Smooth muscle cell (in vitro differentiated cells): ENCODE measurements around the gene C2orf68. TPM values are rescaled to one million over a fixed set of nuclear protein-coding genes. Genes with fewer than 3 reads are reported as not detected.
A peak's percentile ranks its signal among the peaks of the same experiment; 100 is the strongest.
"Not testable (repeated sequence)": the region's sequence is repeated elsewhere in the genome, so short reads cannot be mapped to it uniquely, and the experiment has no call there.

ENCODE experiments used
- DNase-seq: peaks from one replicate; lab custom pipeline; 2025; ENCODE audit not compliant: unreplicated experiment; lab: John Stamatoyannopoulos, UW
- H2AFZ ChIP-seq: fragments of 200-600 bp; sonication (generic); 2 replicates; pipeline ENCODE4 v1.6.0; 2016; ENCODE audit warnings: antibody characterized with exemption, low read depth, mild to moderate bottlenecking
- H3F3A ChIP-seq: fragments of 200-600 bp; sonication (generic); 2 replicates; pipeline ENCODE4 v1.6.0; 2017; ENCODE audit warnings: antibody characterized with exemption, low read depth
- H3K27ac ChIP-seq: fragments of 200-600 bp; sonication (generic); 2 replicates; pipeline ENCODE4 v1.5.1; 2016; ENCODE audit warnings: low read depth, mild to moderate bottlenecking
- H3K27me3 ChIP-seq: fragments of 200-600 bp; sonication (generic); 2 replicates; pipeline ENCODE4 v1.6.1; 2016; ENCODE audit warnings: low read depth, mild to moderate bottlenecking
- H3K36me3 ChIP-seq: fragments of 200-600 bp; sonication (generic); 2 replicates; pipeline ENCODE4 v1.5.1; 2016; ENCODE audit warnings: low read depth
- H3K4me1 ChIP-seq: fragments of 200-600 bp; sonication (generic); 2 replicates; pipeline ENCODE4 v1.5.1; 2016; ENCODE audit warnings: low read depth
- H3K4me2 ChIP-seq: fragments of 200-600 bp; sonication (generic); 2 replicates; pipeline ENCODE4 v1.6.0; 2016; ENCODE audit warnings: mild to moderate bottlenecking
- H3K4me3 ChIP-seq: fragments of 200-600 bp; sonication (generic); 2 replicates; pipeline ENCODE4 v1.5.1; 2016; ENCODE audit warnings: mild to moderate bottlenecking
- H3K79me2 ChIP-seq: fragments of 200-600 bp; sonication (generic); 2 replicates; pipeline ENCODE4 v1.6.0; 2016; ENCODE audit warnings: low read depth, mild to moderate bottlenecking
- H3K9ac ChIP-seq: fragments of 200-600 bp; sonication (generic); 2 replicates; pipeline ENCODE4 v1.6.0; 2016; ENCODE audit warnings: low read depth
- H3K9me3 ChIP-seq: fragments of 200-600 bp; sonication (generic); replicated peaks from 2 replicates; pipeline ENCODE4 v1.5.1; 2016; ENCODE audit warnings: low read depth
- H4K20me1 ChIP-seq: fragments of 200-600 bp; sonication (generic); 2 replicates; pipeline ENCODE4 v1.6.0; 2016; ENCODE audit warnings: low read depth
- WGBS: methylation state at CpG from one replicate; pipeline ENCODE4 v1.1.7; 2016; ENCODE audit warnings: low lambda C conversion rate; 5-methylcytosine and 5-hydroxymethylcytosine counted together
- polyA plus RNA-seq: library from polyadenylated mRNA; unstranded; fragments of >200 nt; fragmentation: Nextera tagmentation; extraction: Ambion mirVana; gene quantifications from 2 replicates; pipeline ENCODE4 v1.2.1, GENCODE V29; 2016
- total RNA-seq: library from RNA; depleted of rRNA; stranded (reverse); fragments of >200 nt; gene quantifications from 2 replicates; pipeline ENCODE4 v1.2.3, GENCODE V29; 2014
- TF ChIP-seq, protein P1 (sequence below): fragments of 200-600 bp; sonication (generic); IDR thresholded peaks from 2 replicates; pipeline ENCODE4 v1.5.1; 2017; ENCODE audit warnings: borderline replicate concordance, mild to moderate bottlenecking, antibody characterized with exemption; ENCODE audit not compliant: insufficient read depth, poor library complexity, severe bottlenecking

C2orf68 gene
- total and polyA plus RNA-seq, 2 experiments from 2014 or later: 7.9 to 10.1 TPM

GRCh38 chr2:85606116-85606455 is 5.8 kb downstream of the C2orf68 start:
- TF ChIP-seq, protein P1, sequence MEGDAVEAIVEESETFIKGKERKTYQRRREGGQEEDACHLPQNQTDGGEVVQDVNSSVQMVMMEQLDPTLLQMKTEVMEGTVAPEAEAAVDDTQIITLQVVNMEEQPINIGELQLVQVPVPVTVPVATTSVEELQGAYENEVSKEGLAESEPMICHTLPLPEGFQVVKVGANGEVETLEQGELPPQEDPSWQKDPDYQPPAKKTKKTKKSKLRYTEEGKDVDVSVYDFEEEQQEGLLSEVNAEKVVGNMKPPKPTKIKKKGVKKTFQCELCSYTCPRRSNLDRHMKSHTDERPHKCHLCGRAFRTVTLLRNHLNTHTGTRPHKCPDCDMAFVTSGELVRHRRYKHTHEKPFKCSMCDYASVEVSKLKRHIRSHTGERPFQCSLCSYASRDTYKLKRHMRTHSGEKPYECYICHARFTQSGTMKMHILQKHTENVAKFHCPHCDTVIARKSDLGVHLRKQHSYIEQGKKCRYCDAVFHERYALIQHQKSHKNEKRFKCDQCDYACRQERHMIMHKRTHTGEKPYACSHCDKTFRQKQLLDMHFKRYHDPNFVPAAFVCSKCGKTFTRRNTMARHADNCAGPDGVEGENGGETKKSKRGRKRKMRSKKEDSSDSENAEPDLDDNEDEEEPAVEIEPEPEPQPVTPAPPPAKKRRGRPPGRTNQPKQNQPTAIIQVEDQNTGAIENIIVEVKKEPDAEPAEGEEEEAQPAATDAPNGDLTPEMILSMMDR: no peak

DNA sequence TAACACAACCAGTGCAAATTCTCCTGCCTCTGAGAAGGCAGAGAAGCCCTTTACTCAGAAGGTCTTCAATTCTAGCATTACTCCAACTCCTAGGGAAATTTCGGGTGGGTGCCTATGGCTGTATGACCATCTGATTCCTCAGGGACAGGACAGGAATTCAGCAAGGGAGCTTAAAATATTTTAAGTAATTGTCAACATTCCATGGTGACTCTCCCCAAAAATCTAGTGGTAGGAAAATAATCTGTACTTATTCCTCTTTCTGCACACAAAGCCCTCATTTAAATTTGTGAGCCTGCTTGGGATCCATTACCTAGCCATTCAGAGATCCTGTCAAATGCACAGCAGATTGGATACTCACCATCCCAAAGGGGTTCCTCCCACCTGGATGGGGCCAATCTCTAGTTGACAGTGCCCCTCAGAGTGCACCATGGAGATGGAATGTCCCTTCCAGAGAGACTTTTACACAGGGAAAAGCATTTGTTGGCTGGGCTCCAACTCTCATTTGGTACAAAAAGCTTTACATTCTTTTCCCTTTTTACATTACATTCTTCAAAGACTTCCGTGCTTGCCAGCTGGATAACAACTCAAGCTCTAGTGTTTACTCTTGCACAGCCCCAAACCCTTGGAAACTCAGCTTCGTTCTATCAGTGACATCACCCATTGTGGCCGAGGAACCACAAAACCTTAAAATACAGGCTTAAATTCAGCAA is 6.3 kb downstream of the C2orf68 start:
- Histone ChIP-seq H3K4me3 (no peak overlapping the region), H2AFZ (no peak overlapping the region), H3K4me2 (peak overlapping the region; percentile 30), H3K36me3 (no peaks in the 10 kb centered on the region), H3K79me2 (peaks cover 23% of the 10 kb centered on the region), H3K27ac (peak overlapping the region; percentile 70), H4K20me1 (peaks cover 12% of the 10 kb centered on the region), H3K27me3 (no peaks in the 10 kb centered on the region), H3K9ac (peak overlapping the region; percentile 8), H3K4me1 (peaks cover 10% of the 10 kb centered on the region), H3F3A (peaks cover 16% of the 10 kb centered on the region), H3K9me3 (no peaks in the 10 kb centered on the region)
- DNase-seq: no peak
- TF ChIP-seq, protein P1: no peak
- 35% methylated on average over 4 of the region's 4 CpGs for WGBS

More at GRCh38 chr2:85606116-85606455, 5.8 kb downstream of the C2orf68 start:
- no peak overlapping the region for H3K4me3 ChIP-seq
- peaks cover 16% of the 10 kb centered on the region for H3F3A ChIP-seq
- H4K20me1 ChIP-seq: peaks cover 12% of the 10 kb centered on the region
- H3K27me3 ChIP-seq: no peaks in the 10 kb centered on the region
- H2AFZ ChIP-seq: no peak overlapping the region
- no peak for DNase-seq
- H3K9ac ChIP-seq: no peak overlapping the region
- H3K9me3 ChIP-seq: no peaks in the 10 kb centered on the region
- H3K4me2 ChIP-seq: peak overlapping the region; percentile 30
- WGBS: 70% methylated on average over 7 of the region's 7 CpGs
- peaks cover 10% of the 10 kb centered on the region for H3K4me1 ChIP-seq
- H3K27ac ChIP-seq: peak overlapping the region; percentile 70
- no peaks in the 10 kb centered on the region for H3K36me3 ChIP-seq
- H3K79me2 ChIP-seq: peaks cover 25% of the 10 kb centered on the region

DNA sequence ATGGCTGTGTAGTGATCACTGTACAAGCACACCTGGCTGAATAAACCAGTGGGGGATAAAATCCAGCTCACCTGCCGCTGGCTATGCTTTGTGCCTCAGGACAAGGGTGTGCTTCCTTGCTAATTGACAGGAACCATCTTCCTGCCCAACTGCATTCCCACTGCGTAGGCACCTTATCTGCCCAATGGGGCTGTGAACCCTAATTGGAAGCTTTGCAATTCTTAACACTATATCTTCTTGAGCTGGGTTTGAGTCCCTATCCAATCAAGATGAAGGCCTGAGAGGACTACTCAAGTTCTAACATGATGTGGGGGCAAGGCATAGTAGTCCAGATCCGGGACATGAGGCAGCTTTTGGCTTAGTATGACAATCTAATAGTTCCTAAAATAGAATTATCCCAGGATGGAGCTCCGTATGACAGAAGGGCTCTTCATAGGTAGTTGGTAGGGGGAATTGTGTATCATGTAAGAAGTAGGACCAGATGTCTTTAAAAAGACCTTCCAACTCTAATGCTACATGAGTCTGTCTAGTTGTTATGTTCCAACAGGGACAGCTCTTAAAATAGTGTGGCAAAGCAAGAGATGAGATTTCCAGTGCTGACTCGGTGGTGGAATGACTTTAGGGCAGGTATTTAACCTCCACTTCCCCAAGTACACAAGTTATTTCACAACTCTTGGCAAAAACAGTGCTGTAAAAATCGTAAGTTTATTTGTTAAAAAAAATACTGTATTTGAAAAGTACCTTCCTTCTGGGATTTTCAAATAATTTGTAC is 7.1 kb downstream of the C2orf68 start:
- no peaks in the 10 kb centered on the region for H3K36me3 ChIP-seq
- no peak overlapping the region for H3K9ac ChIP-seq
- no peak overlapping the region for H3K4me3 ChIP-seq
- H3F3A ChIP-seq: peaks cover 16% of the 10 kb centered on the region
- peak overlapping the region; percentile 70 for H3K27ac ChIP-seq
- TF ChIP-seq, protein P1: no peak
- H3K9me3 ChIP-seq: no peaks in the 10 kb centered on the region
- H3K4me1 ChIP-seq: peaks cover 10% of the 10 kb centered on the region
- H3K79me2 ChIP-seq: peaks cover 17% of the 10 kb centered on the region
- H3K27me3 ChIP-seq: no peaks in the 10 kb centered on the region
- no peak for DNase-seq
- H3K4me2 ChIP-seq: peak overlapping the region; percentile 22
- 83% methylated on average over 6 of the region's 6 CpGs for WGBS
- no peak overlapping the region for H2AFZ ChIP-seq
- peaks cover 12% of the 10 kb centered on the region for H4K20me1 ChIP-seq

- H3K9ac ChIP-seq, H3K27me3 ChIP-seq, H3K9me3 ChIP-seq, DNase-seq, H4K20me1 ChIP-seq, H2AFZ ChIP-seq, H3K36me3 ChIP-seq: not testable (repeated sequence)
- Histone ChIP-seq H3K79me2 (peaks cover 17% of the 10 kb centered on the region), H3K4me3 (peak overlapping the region; percentile 71), H3K4me1 (peaks cover 10% of the 10 kb centered on the region), H3F3A (peaks cover 16% of the 10 kb centered on the region), H3K4me2 (peak overlapping the region; percentile 95), H3K27ac (peak overlapping the region; percentile 70)
- WGBS: 89% methylated on average over 3 of the region's 3 CpGs
Observed at GRCh38 chr2:85604133-85604444, 7.8 kb downstream of the C2orf68 start.
